Osteoblast (primary cell): ENCODE measurements around the gene LIPN. TPM values are rescaled to one million over a fixed set of nuclear protein-coding genes. Genes with fewer than 3 reads are reported as not detected.

ENCODE experiments used
- DNase-seq: peaks from one replicate; pipeline ENCODE4 v3.0.0; 2011; ENCODE audit warnings: low spot score, mixed read lengths; ENCODE audit not compliant: insufficient read length; ENCODE audit errors: missing footprints
- H2AFZ ChIP-seq: 2 replicates; pipeline ENCODE4 v1.6.0; 2011; ENCODE audit warnings: mild to moderate bottlenecking, low read length
- H3K27ac ChIP-seq: 2 replicates; pipeline ENCODE4 v1.5.1; 2011; ENCODE audit warnings: mild to moderate bottlenecking, low read depth, low read length, moderate library complexity
- H3K27me3 ChIP-seq: 2 replicates; pipeline ENCODE4 v1.6.0; 2012; ENCODE audit warnings: mild to moderate bottlenecking, control low read depth, inconsistent platforms, low read length, moderate library complexity; ENCODE audit not compliant: insufficient read depth
- H3K36me3 ChIP-seq: 2 replicates; pipeline ENCODE4 v1.5.1; 2011; ENCODE audit warnings: mild to moderate bottlenecking, low read length, control low read depth, moderate library complexity; ENCODE audit not compliant: insufficient read depth
- H3K4me1 ChIP-seq: 2 replicates; pipeline ENCODE4 v1.5.1; 2011; ENCODE audit warnings: mild to moderate bottlenecking, low read length, control low read depth, moderate library complexity; ENCODE audit not compliant: insufficient read depth
- H3K4me2 ChIP-seq: 2 replicates; pipeline ENCODE4 v1.6.0; 2011; ENCODE audit warnings: mild to moderate bottlenecking, low read length; ENCODE audit not compliant: insufficient read depth
- H3K4me3 ChIP-seq: fragments of 200-600 bp; sonication (generic); 3 replicates; pipeline ENCODE4 v1.5.1; 2012; ENCODE audit warnings: mild to moderate bottlenecking, low read length, inconsistent platforms; ENCODE audit not compliant: insufficient read depth
- H3K79me2 ChIP-seq: 2 replicates; pipeline ENCODE4 v1.6.0; 2012; ENCODE audit warnings: mild to moderate bottlenecking, low read length, control low read depth, inconsistent platforms; ENCODE audit not compliant: insufficient read depth
- H3K9me3 ChIP-seq: 2 replicates; pipeline ENCODE4 v1.5.1; 2011; ENCODE audit warnings: low read depth, low read length, control low read depth
- H4K20me1 ChIP-seq: 2 replicates; pipeline ENCODE4 v1.6.0; 2012; ENCODE audit warnings: mild to moderate bottlenecking, low read length, control low read depth; ENCODE audit not compliant: insufficient read depth
- total RNA-seq: library from RNA; depleted of rRNA; stranded (reverse); fragments of >200 nt; gene quantifications from 2 replicates; pipeline ENCODE4 v1.2.3, GENCODE V29; 2012
- TF ChIP-seq, protein P1 (sequence below): IDR thresholded peaks from 2 replicates; pipeline ENCODE4 v1.5.1; 2011; ENCODE audit warnings: mild to moderate bottlenecking, low read depth, low read length, moderate library complexity; ENCODE audit errors: extremely low read depth

The LIPN gene
- total RNA-seq, 1 donor, result not detected

DNA sequence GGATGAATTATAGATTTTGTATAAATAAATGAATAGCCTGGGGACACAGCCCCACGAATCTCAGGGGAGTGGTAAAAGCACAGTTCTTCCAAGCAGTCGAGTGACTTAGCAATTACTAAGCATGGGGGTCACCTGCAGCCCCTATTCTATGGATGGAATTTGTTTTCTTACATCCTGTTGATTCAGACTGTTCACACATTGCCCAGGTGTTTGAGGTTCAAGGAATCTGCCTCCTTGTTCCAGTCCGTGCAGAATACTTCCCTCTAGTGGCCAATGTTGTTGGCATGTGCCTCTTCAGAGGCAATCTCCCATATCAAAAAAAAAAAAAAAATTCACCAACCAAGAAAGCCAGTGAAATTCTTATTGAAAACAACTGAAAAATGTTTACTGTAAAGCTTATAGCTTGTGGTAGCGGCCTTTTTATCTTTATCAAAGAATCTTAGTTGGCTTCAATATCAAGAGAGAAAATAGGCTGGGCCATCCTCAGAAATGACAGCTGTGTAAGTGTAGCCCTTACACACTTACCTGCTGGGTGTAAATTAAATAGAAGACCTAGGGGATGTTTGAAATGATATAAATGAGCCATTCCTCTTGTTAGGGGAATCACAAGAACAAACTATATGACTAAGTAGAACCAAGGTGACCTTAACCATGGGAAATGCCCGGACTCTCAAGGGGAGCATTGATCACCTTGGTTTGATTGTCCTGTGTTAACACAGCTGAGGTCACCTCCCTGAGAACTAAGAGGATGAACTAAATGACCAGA is 50.6 kb downstream of the LIPN start:
- H3K36me3 ChIP-seq, result no peaks in the 10 kb centered on the region
- H3K27me3 ChIP-seq, result peaks cover 7% of the 10 kb centered on the region
- H4K20me1 ChIP-seq, result no peaks in the 10 kb centered on the region
- TF ChIP-seq, protein P1, sequence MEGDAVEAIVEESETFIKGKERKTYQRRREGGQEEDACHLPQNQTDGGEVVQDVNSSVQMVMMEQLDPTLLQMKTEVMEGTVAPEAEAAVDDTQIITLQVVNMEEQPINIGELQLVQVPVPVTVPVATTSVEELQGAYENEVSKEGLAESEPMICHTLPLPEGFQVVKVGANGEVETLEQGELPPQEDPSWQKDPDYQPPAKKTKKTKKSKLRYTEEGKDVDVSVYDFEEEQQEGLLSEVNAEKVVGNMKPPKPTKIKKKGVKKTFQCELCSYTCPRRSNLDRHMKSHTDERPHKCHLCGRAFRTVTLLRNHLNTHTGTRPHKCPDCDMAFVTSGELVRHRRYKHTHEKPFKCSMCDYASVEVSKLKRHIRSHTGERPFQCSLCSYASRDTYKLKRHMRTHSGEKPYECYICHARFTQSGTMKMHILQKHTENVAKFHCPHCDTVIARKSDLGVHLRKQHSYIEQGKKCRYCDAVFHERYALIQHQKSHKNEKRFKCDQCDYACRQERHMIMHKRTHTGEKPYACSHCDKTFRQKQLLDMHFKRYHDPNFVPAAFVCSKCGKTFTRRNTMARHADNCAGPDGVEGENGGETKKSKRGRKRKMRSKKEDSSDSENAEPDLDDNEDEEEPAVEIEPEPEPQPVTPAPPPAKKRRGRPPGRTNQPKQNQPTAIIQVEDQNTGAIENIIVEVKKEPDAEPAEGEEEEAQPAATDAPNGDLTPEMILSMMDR, result peak; percentile 93
- no peak overlapping the region for H3K4me2 ChIP-seq
- no peaks in the 10 kb centered on the region for H3K9me3 ChIP-seq
- peaks cover 10% of the 10 kb centered on the region for H3K4me1 ChIP-seq
- no peak overlapping the region for H3K27ac ChIP-seq
- DNase-seq, result no peak
- H3K79me2 ChIP-seq, result no peaks in the 10 kb centered on the region
- no peak overlapping the region for H3K4me3 ChIP-seq
- peak overlapping the region; percentile 11 for H2AFZ ChIP-seq

GRCh38 chr10:88813200-88813599 is 53.4 kb downstream of the LIPN start:
- DNase-seq, result no peak
- TF ChIP-seq, protein P1, result no peak
- Histone ChIP-seq H3K4me1 (peaks cover 4% of the 10 kb centered on the region), H3K4me2 (no peak overlapping the region), H3K9me3 (no peaks in the 10 kb centered on the region), H3K4me3 (no peak overlapping the region), H2AFZ (no peak overlapping the region), H3K79me2 (no peaks in the 10 kb centered on the region), H3K27me3 (peaks cover 10% of the 10 kb centered on the region), H3K27ac (no peak overlapping the region), H3K36me3 (no peaks in the 10 kb centered on the region), H4K20me1 (no peaks in the 10 kb centered on the region)

GRCh38 chr10:88819290-88819689 is 59.5 kb downstream of the LIPN start:
- TF ChIP-seq, protein P1, result no peak
- H3K4me1 ChIP-seq, result peaks cover 8% of the 10 kb centered on the region
- no peak overlapping the region for H3K4me3 ChIP-seq
- H3K4me2 ChIP-seq, result no peak overlapping the region
- no peaks in the 10 kb centered on the region for H3K79me2 ChIP-seq
- no peaks in the 10 kb centered on the region for H4K20me1 ChIP-seq
- no peak overlapping the region for H3K27ac ChIP-seq
- peak overlapping the region; percentile 3 for H2AFZ ChIP-seq
- peaks cover 3% of the 10 kb centered on the region for H3K27me3 ChIP-seq
- H3K36me3 ChIP-seq, result no peaks in the 10 kb centered on the region
- peak; percentile 52 for DNase-seq
- no peaks in the 10 kb centered on the region for H3K9me3 ChIP-seq

DNA sequence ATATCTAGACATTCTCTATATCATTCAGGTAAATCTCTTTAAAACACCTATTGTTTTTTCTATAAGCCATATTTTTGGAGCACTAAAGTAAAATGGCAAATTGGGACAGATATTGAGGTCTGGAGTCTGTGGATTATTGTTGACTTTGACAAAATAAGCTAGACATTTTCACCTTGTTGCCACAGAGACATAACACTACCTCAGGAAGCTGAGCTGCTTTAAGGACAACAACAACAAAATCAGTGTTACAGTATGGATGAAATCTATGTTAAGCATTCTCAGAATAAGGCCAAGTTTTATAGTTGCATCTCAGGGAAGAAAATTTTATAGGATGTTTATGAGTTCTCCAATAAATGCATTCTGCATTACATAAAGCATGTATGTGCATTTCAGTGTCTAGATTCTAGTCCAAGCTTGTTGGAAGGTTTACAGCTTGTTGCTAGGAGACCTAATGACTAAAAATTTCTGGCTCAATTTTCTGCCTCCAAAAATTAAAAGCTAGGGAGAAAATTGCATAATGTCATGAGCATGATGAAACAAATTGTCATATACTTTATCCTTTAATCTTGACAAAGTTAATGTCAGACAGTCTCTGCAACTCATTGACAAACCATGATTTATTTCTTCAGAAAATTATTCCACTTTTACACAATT is 61.1 kb downstream of the LIPN start:
- no peak overlapping the region for H3K27ac ChIP-seq
- H3K4me3 ChIP-seq, result no peak overlapping the region
- H3K4me1 ChIP-seq, result peaks cover 8% of the 10 kb centered on the region
- TF ChIP-seq, protein P1, result no peak
- H3K4me2 ChIP-seq, result no peak overlapping the region
- peaks cover 3% of the 10 kb centered on the region for H3K27me3 ChIP-seq
- peak overlapping the region; percentile 10 for H2AFZ ChIP-seq
- no peak for DNase-seq
- no peaks in the 10 kb centered on the region for H3K79me2 ChIP-seq
- H3K9me3 ChIP-seq, result no peaks in the 10 kb centered on the region
- H4K20me1 ChIP-seq, result no peaks in the 10 kb centered on the region
- no peaks in the 10 kb centered on the region for H3K36me3 ChIP-seq
